GM19351 (cell line): ENCODE data around the gene ADGRL3.
"Not testable (repeated sequence)": the region's sequence is repeated elsewhere in the genome, so short reads cannot be mapped to it uniquely, and the experiment has no call there.

ENCODE experiments used
- ATAC-seq: cut with Tn5 transposase; IDR thresholded peaks from one replicate; pipeline ENCODE4 v1.9.1; 2021; ENCODE audit warnings: mild to moderate bottlenecking, moderate library complexity; ENCODE audit not compliant: unreplicated experiment

ADGRL3 gene

DNA sequence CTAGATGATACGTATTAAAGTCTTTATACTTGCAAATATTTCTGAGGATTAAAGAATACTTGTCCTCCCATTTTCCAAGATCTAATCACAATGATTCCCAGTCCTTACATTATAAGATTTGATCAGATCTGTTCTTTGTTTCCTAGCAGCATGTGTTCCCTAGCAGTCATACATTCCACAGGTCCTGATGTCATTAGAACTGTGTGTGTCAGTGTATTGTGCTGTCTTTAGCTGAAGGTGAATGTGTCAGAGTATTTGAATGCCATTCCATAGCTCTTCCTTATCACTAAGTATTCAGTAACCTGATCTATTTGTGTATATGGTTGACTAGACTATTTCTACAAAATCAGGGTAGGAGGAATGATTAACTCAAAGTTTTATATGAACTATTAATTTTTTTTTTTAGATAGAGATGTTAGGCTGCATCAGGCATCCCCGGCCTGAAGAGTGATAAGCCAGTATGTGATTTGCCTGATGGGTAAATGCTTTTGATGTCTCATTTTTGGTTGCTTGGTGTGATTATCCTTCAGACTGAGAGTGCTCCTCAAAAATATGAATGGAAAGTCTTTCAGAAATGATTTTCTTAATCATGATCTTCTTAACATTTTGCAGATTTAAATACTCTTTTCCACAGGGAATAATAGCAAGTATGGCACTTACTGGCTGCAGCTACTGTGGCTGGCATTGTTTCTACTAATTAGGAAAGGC is 4.4 kb downstream of the ADGRL3 start:
- no peak for ATAC-seq

DNA sequence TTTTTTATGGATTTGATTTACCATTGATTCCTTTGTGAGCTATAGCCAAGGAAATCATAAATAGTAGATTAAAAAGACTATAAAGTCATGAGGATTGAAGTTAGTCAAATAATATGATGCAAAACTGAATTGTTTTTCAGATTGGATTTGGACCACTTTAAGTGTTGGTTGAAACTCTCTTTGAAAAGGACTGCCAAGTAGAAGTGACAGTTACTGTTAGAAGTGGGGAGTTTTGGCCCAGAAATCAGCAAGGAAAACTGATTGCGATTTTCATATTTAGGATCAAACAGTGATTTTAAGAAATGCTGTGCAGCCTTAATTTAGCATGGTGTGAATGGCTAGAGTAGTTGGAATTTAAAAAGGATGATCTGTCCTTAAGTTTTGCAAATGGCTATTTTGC is 4.9 kb downstream of the ADGRL3 start:
- no peak for ATAC-seq

DNA sequence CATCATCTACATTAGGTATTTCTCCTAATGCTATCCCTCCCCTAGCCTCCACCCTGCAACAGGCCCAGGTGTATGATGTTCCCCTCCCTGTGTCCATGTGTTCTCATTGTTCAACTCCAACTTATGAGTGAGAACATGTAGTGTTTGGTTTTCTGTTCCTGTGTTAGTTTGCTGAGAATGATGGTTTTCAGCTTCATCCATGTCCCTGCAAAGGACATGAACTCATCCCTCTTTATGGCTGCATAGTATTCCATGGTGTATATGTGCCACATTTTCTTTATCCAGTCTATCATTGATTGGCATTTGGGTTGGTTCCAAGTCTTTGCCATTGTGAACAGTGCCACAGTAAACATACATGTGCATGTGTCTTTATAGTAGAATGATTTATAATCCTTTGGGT is 7.0 kb downstream of the ADGRL3 start:
- ATAC-seq, result not testable (repeated sequence)

DNA sequence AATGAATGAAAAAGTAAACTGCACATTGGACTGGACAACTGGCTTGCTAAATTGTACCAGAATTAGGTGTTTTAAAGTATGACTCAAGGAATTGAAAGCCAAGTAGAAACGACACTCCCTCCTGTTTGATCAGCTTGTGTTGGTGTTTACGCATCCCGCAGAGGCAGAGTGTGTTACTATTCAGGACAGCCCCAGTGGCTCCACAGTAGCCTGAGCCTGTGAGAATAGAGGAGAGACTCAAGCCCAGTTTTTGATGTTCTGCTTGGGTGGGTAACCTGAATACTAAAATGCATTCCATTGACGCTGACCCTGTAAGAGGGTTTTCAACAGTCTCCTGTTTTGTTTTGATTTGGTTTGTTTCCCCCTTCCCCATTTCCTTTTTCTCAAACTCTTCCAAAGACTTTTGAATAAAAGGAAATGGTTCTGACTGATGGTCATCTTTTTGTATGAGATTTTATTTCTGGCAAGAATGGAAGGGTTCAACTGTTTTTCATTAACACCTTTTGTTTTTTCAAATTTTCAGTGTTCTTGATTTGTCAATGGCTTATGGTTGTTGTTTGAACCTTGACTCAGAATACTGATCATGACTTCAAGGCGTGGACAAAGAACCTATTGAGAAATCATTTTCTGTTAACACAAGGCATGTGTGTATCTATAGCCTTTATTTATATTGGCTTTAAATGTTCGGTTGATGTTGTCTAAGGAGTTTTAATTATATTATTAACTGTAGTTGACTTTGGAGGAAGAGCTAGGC is 10.2 kb downstream of the ADGRL3 start:
- ATAC-seq, result no peak

DNA sequence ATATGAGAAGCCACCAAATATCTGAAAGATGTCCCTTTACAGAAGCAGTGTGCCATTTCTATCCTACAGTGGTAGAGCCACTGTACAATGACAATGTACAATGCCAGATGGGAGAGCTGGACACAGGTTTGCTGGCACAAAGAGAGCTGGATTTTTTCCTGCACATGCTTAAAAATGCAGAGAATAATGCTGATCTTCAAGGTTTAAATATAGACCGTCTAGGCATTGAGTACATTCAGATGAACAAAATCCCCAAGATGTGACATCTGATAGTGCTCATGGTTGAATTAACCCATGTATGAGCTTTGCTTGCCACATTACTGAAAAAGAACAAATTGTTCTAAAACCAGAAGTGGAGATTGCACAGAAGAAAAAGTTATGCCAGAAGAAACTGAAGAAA is 11.7 kb downstream of the ADGRL3 start:
- ATAC-seq, result no peak

DNA sequence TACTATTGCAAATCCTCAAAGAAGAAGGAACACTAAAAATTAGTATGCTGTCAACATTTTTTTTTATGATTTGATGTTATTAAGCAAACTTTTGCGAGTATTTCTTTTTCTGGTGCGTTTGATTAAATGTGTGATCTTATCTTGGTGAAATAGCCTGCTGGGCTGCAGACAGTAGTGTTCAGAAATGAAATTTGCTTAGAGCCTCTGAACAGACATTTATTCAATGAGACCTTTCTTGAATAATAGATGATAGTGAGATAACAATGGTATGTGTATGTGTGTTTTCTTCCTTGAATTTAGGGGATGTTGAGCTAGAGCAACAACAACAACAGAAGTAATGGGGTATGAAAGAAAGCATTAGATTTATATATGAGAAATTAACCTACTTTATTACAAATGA is 12.7 kb downstream of the ADGRL3 start:
- ATAC-seq, result no peak

DNA sequence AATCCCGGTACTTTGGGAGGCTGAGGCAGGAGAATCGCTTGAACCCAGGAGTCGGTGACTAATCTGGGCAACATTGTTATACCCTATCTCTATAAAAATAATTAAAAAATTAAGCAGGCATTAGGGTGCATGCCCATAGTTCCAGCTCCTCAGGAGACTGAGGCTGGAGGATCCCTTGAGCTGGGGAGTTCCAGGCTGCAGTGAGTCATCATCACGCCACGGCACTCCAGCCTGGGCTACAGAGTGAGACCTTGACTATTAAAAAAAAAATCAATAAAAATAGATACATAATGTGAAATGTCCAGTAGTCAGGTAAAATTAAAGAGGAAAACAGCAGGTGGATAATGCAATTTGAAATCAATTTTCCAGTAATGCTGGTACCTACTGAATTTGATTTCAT is 14.6 kb downstream of the ADGRL3 start:
- no peak for ATAC-seq

DNA sequence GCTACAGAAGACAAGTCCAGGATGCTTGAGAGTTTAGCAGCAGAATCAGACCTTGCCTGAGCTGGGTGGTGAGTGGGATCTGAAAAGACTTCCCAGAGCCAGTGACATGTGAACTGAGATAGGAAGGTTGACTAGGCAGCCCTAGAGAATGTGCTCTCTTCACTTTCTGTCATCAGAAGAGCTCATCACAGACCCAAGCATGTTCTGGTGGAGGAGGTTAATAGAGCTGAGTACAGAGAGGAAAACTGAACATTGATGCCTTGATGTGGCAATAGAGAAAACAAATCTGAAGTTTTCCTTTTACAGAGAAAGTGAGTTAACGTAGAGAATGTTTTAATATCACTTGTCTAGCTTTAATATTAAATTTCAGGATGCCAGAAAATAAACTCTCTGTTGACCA is 17.1 kb downstream of the ADGRL3 start:
- no peak for ATAC-seq

DNA sequence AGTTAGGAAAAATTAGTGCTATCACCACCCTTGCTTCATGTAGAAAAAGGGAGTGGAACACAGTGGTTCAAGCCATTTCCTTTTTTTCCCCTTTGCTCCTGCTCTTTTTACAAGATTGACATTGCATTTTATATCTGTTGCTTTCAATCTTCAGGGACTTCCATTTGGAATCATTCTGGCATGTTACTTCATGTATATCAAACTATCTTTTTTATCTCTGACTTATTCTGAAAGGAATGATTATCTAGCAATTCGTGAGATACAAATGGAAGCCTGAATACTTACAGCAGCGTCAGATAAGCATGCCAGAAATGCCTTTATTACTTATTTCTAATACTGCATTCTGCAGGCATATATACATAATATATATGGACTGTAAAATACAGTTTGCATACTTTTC is 20.4 kb downstream of the ADGRL3 start:
- no peak for ATAC-seq

DNA sequence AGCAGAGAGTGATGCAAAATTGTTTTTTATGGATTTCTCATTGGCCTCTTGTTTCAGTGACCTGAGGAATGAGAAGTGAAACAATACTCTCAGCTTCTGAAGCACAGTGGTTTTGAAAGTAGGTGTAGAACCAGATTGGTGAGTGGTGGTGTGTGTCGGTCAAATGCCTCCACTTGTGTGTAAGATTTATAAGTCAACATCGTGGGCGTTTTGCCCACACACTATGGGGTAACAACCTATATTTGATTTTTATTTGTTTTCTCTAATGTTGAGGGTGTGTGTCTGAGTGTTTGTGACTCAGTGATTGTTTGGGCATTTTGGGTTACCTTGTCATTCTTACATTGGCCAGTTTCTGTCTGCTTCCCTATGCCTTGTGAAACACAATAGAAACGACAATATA is 23.3 kb downstream of the ADGRL3 start:
- ATAC-seq, result no peak

DNA sequence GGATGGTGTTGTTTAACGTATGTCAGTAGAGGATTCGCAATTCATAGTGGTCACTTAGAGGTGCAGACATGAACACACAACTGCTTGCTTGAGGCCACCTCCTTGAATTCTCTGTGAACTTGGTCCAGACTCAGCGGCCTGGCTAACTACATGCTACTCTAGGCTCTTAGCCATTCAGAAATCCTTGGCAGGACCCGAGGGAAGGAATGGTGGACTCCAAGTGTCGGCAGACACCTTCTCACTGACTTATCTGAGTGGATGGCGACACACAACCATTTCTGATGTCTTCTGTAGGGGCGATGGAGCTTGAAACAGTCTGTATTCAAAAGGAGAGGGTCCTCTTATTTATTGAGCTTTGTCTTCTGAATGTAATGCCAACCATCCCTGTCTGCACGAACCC is 24.4 kb downstream of the ADGRL3 start:
- no peak for ATAC-seq

DNA sequence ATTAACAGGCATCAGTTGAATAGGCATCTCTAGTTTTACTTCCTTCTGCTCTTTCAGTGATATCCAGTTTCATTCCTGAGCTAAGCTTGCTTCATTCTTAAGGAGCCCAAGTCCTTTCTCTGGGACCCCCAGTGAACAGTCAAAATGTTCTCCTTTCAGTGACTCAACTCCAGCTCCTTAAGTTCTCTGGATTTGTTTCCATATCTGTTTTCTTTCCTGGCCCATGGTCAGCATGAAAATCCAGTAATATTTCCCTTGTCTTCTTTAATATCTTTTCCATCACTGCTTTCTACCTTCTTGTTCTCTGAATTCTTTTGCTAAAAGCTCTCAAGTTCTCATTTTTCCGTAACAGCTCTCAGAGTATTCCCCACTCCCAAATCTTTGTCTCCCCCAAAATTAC is 25.5 kb downstream of the ADGRL3 start:
- no peak for ATAC-seq

DNA sequence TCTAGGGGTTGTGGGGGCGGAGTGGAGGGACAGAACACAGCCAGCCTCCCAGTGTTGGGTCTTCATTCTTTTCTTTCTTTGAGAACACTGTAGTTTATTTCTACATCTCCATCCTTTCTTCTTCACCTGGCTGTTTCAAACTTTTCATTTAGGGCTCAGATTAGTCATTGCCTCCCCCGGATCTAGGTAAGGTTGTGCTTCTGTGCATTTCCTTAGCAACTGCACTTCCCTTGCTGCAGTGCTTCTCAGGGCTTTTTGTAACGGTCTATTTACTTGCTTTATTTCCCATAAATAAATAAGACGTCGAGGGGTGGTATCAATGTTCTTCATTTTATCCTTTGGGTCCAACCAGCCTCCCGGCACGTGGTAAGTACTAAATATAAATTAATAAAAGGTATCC is 31.3 kb downstream of the ADGRL3 start:
- no peak for ATAC-seq

DNA sequence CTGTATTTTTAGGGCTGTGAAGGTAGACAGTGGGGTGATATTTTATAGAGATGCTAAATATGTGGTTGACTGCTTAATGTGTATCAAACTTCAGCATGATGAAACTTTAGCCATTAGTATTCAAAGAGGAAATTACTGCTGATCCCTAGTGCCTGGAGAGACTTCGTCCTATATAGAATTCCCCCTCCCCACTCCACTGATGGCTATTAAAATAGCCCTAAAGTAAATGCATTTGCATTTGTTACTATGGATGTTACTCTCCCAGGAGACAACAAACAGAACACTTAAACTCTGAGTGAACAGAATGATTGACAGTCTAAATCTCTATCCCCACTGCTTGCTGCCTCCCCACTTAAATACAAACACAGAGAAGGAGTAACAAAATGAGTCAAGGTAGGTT is 39.1 kb downstream of the ADGRL3 start:
- no peak for ATAC-seq

DNA sequence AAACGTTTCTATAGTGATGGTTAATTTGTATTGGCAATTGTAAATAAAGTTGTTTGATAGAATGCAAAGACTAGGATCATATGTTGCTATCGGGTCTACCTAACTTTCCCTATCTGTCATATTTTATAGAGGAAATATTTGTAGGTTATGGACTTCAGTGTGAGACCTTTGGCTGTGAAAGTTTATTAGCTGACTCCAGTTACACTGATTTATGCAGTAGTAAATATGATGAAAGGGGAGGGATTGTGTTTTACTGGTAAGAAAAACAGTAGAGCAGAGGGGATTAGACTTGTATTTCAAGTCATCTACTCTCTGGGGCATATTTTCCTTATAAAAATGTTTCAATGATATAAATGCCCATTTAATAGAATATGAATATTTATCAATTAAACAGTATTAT is 43.8 kb downstream of the ADGRL3 start:
- ATAC-seq, result no peak

DNA sequence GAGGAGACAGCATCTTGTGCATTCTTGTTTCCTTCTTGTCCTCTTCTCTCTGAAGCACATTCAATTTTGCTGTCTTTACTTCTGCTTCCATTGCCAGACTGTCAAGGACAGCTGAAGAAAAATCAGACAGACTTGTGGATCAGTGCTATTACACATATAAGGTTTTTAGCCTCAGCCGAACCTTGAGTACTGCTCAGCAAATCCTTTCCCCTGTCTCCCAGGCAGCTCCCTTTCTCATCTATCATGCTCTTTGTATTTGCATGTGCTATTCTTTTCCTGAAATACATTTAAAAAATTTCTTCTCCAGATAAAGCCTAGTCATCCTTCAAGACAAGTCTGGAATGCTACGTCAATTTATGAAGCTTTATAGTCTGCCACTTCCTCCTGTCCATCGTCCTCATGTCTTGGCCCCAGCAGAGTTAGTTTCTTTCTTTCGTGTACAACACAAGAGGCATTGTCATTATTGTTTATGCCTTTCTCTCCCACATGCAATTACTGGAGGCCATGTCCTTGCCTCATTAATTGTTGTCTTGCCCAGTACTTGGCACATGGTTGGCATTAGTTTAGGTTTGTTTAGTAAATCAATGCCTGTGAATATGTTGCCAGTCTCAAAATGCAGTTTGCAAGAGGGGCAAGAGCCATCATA is 45.1 kb downstream of the ADGRL3 start:
- ATAC-seq, result no peak

DNA sequence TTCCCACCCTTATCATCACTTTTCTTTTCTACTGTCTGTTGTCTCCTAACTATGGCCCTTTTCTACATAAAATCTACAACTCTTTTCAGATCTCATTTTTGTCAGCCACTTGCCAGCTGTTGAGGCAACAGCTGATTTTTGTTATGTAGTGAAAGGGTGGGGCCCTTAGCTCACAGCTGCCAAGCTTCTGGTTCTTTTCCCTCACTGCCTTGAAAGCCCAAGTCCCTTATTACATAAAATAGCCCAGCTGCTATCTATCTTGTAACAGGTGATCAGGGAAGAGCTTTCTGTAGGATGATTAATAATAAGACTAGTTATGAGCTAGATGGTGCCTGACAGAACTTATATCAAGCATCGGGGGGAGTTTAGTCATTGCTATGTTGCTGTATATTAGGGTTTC is 45.9 kb downstream of the ADGRL3 start:
- no peak for ATAC-seq

DNA sequence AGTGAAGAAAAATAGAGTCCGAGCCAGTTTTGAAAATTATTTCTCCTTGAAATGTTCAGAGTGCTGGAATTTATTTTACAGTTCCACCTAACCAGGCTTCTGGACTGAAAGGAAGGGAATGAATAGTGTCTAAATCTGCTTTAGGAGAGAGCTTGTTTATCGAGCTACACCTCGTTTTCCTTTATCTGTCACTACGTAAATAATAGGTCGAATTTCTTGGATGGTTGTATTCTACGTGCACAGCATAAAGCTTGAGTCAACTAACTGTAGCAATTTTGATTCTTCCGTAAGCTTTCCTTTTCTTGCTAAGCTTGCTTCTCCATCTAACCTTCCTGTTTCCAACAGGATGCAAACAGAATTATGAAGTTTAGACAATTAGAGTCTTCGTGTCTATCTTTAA is 48.6 kb downstream of the ADGRL3 start:
- no peak for ATAC-seq

DNA sequence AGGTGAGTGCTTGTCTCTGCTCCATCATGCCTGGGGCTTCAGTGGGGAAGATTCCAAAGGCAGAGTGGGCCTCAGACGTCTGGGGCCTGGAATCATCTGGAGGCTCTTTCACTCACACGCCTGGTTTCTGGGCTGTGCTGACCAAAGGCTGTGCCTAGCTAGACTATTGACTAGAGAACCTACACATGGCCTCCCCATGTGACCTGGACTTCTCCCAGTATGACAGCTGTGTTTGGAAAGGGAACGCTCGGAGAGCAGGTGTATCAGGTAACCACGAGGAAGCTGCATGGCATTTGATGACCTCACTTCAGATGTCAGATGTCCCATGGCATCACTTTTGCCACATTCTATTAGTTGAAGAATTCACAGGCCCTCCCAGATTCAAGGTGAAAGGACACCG is 51.0 kb downstream of the ADGRL3 start:
- ATAC-seq, result no peak

DNA sequence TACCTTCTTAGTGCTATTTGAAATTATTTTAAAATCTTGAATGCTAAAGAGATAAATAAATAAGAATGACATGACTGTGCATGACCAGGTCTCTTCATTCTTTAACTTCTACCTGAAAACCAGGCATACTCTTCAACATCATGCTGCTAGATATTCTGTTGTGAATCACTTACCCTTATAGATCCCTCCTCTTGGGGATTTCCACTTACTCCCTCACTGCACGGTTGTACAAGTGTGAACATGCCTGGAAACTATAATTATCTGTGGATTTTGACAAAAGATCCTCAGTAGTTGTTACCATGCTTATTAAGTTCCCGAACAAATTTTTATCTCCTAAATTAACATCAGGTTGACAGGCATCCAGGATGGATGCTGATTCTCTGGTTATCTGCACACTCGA is 54.3 kb downstream of the ADGRL3 start:
- no peak for ATAC-seq

DNA sequence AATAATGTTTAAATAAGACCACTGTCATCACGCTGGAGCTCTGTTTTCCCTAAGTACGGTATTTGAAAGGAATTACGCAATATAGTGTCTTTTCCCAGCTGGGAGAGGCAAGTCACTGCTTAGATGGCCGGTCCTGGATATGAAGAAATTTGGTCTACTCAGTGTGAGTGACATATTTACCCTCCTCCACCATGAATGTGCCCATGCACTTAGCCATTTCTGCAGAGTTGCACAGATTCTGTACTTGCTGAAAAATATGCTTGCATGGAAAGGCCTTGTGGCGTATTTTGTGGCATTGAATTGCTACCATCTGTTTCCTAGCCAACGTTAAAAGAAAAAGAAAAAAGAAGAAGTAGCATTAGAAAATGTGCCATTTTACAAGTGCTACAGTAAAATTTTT is 73.1 kb downstream of the ADGRL3 start:
- ATAC-seq, result no peak

DNA sequence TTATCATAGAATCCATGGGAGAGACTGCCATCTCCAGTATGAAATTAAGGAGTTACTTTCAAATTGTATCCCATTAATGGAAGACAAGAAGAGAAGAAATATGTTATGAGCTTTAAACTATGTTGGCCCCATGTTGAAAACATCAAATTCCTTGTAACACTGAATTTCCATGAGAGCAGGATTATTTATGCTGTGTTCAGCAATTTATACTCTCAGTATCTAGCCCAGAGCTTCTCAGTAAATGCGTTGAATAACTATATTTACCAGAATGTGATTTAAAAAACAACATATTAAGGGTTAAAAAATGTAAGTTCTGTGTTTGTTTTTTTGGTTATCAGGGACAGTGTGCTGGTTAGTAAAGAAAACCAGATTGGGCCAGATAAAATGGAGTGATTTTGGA is 74.2 kb downstream of the ADGRL3 start:
- no peak for ATAC-seq
